Subcutaneous adipose tissue (tissue), 4 donors: ENCODE data around the gene IL4I1. TPM values are rescaled to one million over a fixed set of nuclear protein-coding genes. Genes with fewer than 3 reads are reported as not detected.

ENCODE experiments used
- total RNA-seq, 4 donors: library from RNA; depleted of rRNA; stranded (reverse); fragments of >200 nt; gene quantifications; one replicate each; pipeline ENCODE4 v1.1.0, GENCODE V29; 2016
- TF ChIP-seq, protein P1 (sequence below): fragments of 450-650 bp; IDR thresholded peaks from one replicate; pipeline ENCODE4 v1.5.1; 2016; ENCODE audit warnings: low read depth, mild to moderate bottlenecking, control low read depth, antibody characterized with exemption, moderate library complexity

The IL4I1 gene
- total RNA-seq, 4 donors from 2014 or later: 0.22 to 9.3 TPM; not detected in 2

DNA sequence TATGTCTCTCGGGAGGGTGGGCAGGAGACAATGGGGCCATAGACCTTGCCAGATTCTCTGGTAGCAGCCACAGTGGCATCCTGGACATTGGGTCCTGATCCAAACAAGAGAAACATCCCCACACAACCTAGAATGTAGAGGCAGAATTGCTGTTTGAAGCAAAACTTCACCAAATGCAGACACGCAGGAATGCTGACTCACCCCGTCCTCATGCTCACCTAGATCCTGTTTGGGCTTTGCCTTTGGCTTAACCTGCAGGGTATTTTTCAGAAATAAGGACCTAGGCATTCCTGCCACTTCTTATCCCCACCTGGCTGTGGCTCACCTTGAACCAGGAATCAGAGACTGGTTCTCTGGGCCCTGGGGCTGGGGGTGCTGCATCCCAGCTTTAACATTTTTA lies 11.9 kb downstream of the IL4I1 start:
- TF ChIP-seq, protein P1, sequence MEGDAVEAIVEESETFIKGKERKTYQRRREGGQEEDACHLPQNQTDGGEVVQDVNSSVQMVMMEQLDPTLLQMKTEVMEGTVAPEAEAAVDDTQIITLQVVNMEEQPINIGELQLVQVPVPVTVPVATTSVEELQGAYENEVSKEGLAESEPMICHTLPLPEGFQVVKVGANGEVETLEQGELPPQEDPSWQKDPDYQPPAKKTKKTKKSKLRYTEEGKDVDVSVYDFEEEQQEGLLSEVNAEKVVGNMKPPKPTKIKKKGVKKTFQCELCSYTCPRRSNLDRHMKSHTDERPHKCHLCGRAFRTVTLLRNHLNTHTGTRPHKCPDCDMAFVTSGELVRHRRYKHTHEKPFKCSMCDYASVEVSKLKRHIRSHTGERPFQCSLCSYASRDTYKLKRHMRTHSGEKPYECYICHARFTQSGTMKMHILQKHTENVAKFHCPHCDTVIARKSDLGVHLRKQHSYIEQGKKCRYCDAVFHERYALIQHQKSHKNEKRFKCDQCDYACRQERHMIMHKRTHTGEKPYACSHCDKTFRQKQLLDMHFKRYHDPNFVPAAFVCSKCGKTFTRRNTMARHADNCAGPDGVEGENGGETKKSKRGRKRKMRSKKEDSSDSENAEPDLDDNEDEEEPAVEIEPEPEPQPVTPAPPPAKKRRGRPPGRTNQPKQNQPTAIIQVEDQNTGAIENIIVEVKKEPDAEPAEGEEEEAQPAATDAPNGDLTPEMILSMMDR: no peak

DNA sequence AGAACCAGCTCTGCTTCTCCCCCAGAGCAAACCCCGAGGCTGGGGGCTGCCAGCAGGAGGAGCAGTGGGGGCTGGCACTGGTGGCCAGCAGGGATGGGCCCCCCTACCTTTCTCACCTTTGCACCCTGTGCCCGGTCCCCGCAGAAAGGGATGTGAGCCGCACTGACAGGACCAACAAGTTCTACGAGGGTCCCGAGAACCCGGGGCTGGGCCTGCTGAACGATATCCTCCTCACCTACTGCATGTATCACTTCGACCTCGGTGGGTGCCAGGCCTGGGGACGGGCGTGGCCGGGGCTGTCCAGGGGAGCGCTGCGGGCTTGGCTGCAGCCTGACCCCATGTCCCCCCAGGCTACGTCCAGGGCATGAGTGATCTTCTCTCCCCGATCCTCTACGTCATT lies 12.6 kb downstream of the IL4I1 start:
- TF ChIP-seq, protein P1: no peak

DNA sequence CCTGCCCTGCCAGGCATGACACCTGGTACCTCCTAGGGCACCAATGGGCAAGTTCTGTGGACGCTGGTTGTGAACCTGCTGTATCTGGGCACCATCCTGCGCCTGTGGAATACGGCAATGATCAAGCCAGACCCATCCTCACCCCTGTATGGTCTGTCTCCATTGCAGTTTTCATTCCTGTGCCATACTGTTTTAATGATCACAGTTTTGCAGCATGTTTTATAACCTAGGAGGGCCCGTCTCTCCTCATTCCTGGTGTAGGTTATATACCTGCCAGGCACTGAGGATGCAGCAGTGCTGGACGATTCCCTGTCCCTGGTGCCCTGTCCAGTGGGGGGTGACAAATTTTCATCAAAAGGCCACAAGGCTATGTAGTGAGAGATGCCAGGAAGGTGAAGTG lies 13.6 kb downstream of the IL4I1 start:
- TF ChIP-seq, protein P1: no peak

DNA sequence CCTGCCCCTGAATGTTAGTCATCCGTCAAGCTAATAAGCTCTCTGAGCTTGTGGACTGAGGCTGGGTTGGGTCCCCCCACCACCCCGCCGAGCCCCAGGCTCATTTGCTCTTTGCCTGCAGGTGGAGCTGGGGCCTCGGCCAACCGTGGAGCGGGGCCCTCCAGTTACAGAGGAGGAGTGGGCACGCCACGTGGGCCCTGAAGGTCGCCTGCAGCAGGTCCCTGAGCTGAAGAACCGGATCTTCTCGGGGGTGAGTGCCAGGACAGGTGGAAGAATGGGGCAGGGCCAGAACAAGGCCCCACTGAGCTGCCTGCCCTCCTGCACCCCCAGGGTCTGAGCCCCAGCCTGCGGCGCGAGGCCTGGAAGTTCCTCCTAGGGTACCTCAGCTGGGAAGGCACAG lies 14.0 kb downstream of the IL4I1 start:
- TF ChIP-seq, protein P1: no peak

DNA sequence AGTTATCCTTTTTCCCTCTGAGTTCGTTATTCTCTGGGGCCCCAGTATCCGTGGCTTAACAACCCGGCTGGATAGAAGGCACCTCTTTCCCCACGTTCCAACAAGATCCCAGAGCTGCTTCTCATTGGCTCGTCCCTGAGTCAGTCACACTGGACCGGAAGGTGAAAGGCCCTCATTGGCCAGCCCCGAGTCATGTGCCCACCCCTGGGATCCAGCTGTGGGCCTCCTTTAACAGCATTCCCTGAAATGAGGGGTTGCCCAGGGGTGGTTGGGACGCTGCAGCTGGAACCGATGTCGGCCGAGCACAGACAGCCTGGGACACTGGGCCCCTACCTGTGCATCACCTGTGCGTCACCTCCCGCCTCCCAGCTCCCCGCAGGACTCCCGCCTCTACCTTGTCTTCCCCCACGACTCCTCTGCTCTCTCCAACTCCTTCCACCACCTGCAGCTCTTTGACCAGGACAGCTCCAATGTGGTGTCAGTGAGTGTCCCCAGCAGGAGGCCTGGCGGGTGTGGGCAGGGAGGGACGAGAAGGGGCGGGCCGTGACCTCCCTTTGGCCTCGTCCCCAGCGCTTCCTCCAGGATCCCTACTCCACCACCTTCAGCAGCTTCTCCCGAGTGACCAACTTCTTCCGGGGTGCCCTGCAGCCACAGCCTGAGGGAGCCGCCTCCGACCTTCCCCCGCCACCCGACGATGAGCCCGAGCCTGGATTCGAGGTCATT lies 14.9 kb downstream of the IL4I1 start:
- TF ChIP-seq, protein P1: no peak

DNA sequence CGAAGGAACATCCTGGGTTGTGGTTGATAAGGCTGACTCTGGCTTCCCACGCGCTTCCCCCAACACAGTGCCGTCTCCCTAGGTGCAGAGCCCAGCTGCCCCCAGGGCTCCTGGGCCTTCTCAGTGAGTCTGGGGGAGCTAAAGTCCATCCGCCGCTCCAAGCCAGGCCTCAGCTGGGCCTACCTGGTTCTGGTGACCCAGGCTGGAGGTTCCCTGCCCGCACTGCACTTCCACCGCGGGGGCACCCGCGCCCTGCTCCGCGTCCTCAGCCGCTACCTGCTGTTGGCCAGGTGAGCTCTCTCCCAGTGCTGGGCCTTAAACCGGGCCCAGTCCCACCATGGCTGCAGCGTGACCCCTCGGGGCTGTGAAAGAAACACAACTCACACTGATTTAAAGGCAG lies 15.5 kb downstream of the IL4I1 start:
- TF ChIP-seq, protein P1: no peak

DNA sequence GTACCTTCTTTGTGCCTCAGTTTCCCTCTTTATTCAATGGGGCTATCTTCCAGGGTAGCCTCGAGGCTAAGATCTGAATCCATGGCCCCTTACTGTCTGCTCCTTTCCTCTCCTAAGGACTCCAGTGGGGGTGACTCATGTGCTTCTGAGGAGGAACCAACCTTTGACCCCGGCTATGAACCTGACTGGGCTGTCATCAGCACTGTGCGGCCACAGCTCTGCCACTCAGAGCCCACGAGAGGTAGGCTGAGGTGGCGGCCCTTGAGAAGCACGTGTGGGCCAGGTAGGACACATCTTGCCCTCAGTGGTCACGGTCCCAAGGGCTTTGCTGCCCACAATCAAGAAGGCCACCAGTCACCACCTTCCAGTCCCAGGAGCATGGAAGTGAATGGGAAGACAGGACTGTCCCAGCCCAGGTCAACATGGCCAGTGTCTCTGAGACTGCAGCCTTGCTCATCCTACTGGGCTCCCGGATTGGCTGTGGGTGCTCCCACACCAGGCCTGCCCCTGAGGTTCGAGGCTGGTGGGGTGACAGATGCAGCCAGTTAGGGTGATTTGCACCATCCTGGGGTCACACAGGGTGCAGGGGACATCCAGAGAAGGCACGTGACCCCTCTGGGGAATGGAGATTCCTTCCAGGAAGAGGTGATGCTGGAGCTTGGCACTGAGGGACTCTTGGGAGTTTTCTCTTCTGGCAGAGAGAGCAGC lies 16.4 kb downstream of the IL4I1 start:
- TF ChIP-seq, protein P1: no peak
